SHP77 treated with DMSO at 0.1 percent for 48 hours (cell line): ENCODE data around the gene SLC22A5.

Experiments
- DNase-seq: peaks from one replicate; lab custom pipeline; 2025; lab: John Stamatoyannopoulos, UW

The SLC22A5 gene

GRCh38 chr5:132369474-132370180, at the start of gene SLC22A5:
Gene SLC22A5, plus strand, starts transcription at chr5:132369710. Its CDS starts 263 bp downstream, at chr5:132369973.
- DNase-seq = peak; percentile 44

GRCh38 chr5:132319975-132320374, 49.5 kb upstream of the SLC22A5 start:
- no peak for DNase-seq

- no peak for DNase-seq
Observed at GRCh38 chr5:132321109-132321721, 48.3 kb upstream of the SLC22A5 start.

GRCh38 chr5:132322266-132322665, 47.2 kb upstream of the SLC22A5 start:
- DNase-seq = no peak

GRCh38 chr5:132323202-132323601, 46.3 kb upstream of the SLC22A5 start:
- no peak for DNase-seq

GRCh38 chr5:132325691-132326090, 43.8 kb upstream of the SLC22A5 start:
- DNase-seq = no peak

- no peak for DNase-seq
Observed at GRCh38 chr5:132327252-132327955, 42.1 kb upstream of the SLC22A5 start.

GRCh38 chr5:132334812-132335211, 34.7 kb upstream of the SLC22A5 start:
- DNase-seq = no peak

- no peak for DNase-seq
Observed at GRCh38 chr5:132335402-132335801, 34.1 kb upstream of the SLC22A5 start.

GRCh38 chr5:132339502-132339901, 30.0 kb upstream of the SLC22A5 start:
- no peak for DNase-seq

GRCh38 chr5:132342291-132343180, 27.0 kb upstream of the SLC22A5 start:
- no peak for DNase-seq

- DNase-seq = no peak
Observed at GRCh38 chr5:132344775-132345514, 24.6 kb upstream of the SLC22A5 start.

- DNase-seq = no peak
Observed at GRCh38 chr5:132353486-132353995, 16.0 kb upstream of the SLC22A5 start.

GRCh38 chr5:132354381-132355139, 14.9 kb upstream of the SLC22A5 start:
- DNase-seq = no peak

- no peak for DNase-seq
Observed at GRCh38 chr5:132355140-132355765, 14.3 kb upstream of the SLC22A5 start.

- DNase-seq = no peak
Observed at GRCh38 chr5:132358775-132359174, 10.7 kb upstream of the SLC22A5 start.

- DNase-seq = no peak
Observed at GRCh38 chr5:132362086-132362485, 7.4 kb upstream of the SLC22A5 start.

GRCh38 chr5:132363431-132364112, 5.9 kb upstream of the SLC22A5 start:
- no peak for DNase-seq

GRCh38 chr5:132364319-132364718, 5.2 kb upstream of the SLC22A5 start:
- no peak for DNase-seq
